Body of pancreas (tissue), 4 donors: Measurements from ENCODE around the gene PANK3. TPM values are rescaled to one million over a fixed set of nuclear protein-coding genes. Genes with fewer than 3 reads are reported as not detected.
A peak's percentile ranks its signal among the peaks of the same experiment; 100 is the strongest.

ENCODE experiments used
- ATAC-seq: fragments of 150-250 bp; one replicate; pipeline ENCODE4 v1.9.1; 2016
- DNase-seq, 4 donors: peaks; one replicate each; pipeline ENCODE4 v3.0.0-alpha.2; 2019
- H3K27ac ChIP-seq, 4 donors: fragments of 200-600 bp; sonication (generic); 1 replicate in 3 of 4; 2 replicates in 1 of 4; pipeline versions ENCODE4 v1.5.1 to v1.6.1; 2016 to 2019; ENCODE audit warnings: mild to moderate bottlenecking in 1 of 4, mixed read lengths in 1 of 4, moderate library complexity in 1 of 4
- H3K27me3 ChIP-seq, 2 donors: fragments of 200-600 bp; sonication (generic); one replicate each; pipeline ENCODE4 v1.6.0; 2016; ENCODE audit warnings: mild to moderate bottlenecking in 1 of 2
- H3K36me3 ChIP-seq, 2 donors: fragments of 200-600 bp; sonication (generic); replicated peaks in 1 of 2; 2 replicates each; pipeline ENCODE4 v1.5.1; 2016; ENCODE audit warnings: low read depth in 2 of 2; ENCODE audit not compliant: insufficient read depth in 1 of 2
- H3K4me1 ChIP-seq: fragments of 200-600 bp; sonication (generic); one replicate; pipeline ENCODE4 v1.6.0; 2016
- H3K4me3 ChIP-seq, 2 donors: fragments of 200-600 bp; sonication (generic); 1 replicate in 1 of 2; 2 replicates in 1 of 2; pipeline ENCODE4 v1.5.1; 2016 to 2019
- H3K9me3 ChIP-seq, 3 donors: fragments of 200-600 bp; sonication (generic); 1 replicate in 2 of 3; 2 replicates in 1 of 3; pipeline ENCODE4 v1.5.1; 2016
- CTCF ChIP-seq, 7 experiments: fragments of 450-650 bp in 4 of 7; fragments of 200-600 bp in 3 of 7; sonication (generic) in 3 of 7; IDR thresholded peaks; one replicate each; pipeline ENCODE4 v1.5.1; 2016 to 2019; ENCODE audit warnings: antibody characterized with exemption in 7 of 7
- POLR2A ChIP-seq, 3 donors: fragments of 450-650 bp; IDR thresholded peaks; one replicate each; pipeline ENCODE4 v1.6.1; 2016; ENCODE audit warnings: antibody characterized with exemption in 3 of 3, mild to moderate bottlenecking in 2 of 3
- WGBS, 2 donors: methylation state at CpG; one replicate each; pipeline ENCODE4 v1.1.5; 2017; 5-methylcytosine and 5-hydroxymethylcytosine counted together
- intact Hi-C: fragments of 100-400 bp; cut with DNase I; formaldehyde crosslinking; loops from one replicate; pipeline ENCODE4 v1.15.1; 2023
- total RNA-seq, 2 donors: library from RNA; depleted of rRNA; stranded (reverse); fragments of >200 nt; gene quantifications; one replicate each; pipeline ENCODE4 v1.1.0, GENCODE V29; 2016

The PANK3 gene
- total RNA-seq, 2 donors from 2014 or later, result 14.5 to 18.7 TPM

GRCh38 chr5:168531191-168531590, 48.0 kb downstream of the PANK3 start:
- no peaks in the 10 kb centered on the region for H3K9me3 ChIP-seq
- H3K4me3 ChIP-seq, result no peak overlapping the region
- DNase-seq (no peak), ATAC-seq (no peak)
- intact Hi-C loops, result no loop called here
- no peaks in the 10 kb centered on the region for H3K36me3 ChIP-seq
- H3K27me3 ChIP-seq, result peaks cover 0 to 10% of the 10 kb centered on the region in 2 donors
- H3K4me1 ChIP-seq, result peaks cover 5% of the 10 kb centered on the region
- no peak for TF ChIP-seq CTCF (IDR thresholded peaks at IDR 0.05)
- no peak for TF ChIP-seq POLR2A (IDR thresholded peaks at IDR 0.05)
- no peak overlapping the region for H3K27ac ChIP-seq
- 85 to 87% methylated on average over 5 of the region's 5 CpGs for WGBS, 2 donors

- Histone ChIP-seq H3K4me1 (peaks cover 5% of the 10 kb centered on the region), H3K27me3 (peaks cover 0 to 10% of the 10 kb centered on the region in 2 donors), H3K9me3 (no peaks in the 10 kb centered on the region), H3K4me3 (no peak overlapping the region), H3K27ac (no peak overlapping the region), H3K36me3 (no peaks in the 10 kb centered on the region)
- no peak for ATAC-seq
- WGBS, 2 donors, result 78 to 79% methylated on average over 4 of the region's 4 CpGs
- intact Hi-C loops, result no loop called here
- TF ChIP-seq CTCF (IDR thresholded peaks at IDR 0.05), result no peak
- no peak for TF ChIP-seq POLR2A (IDR thresholded peaks at IDR 0.05)
- no peak for DNase-seq
Observed at GRCh38 chr5:168530621-168531150, 48.5 kb downstream of the PANK3 start.

- Histone ChIP-seq H3K9me3 (no peaks in the 10 kb centered on the region), H3K4me1 (peaks cover 5% of the 10 kb centered on the region), H3K27ac (no peak overlapping the region), H3K36me3 (no peaks in the 10 kb centered on the region), H3K4me3 (no peak overlapping the region), H3K27me3 (peaks cover 0 to 10% of the 10 kb centered on the region in 2 donors)
- WGBS, 2 donors, result 19 to 54% methylated on average over 19 to 76 of the region's 125 CpGs
- intact Hi-C loops, result no loop called here
- no peak for TF ChIP-seq CTCF (IDR thresholded peaks at IDR 0.05)
- no peak for TF ChIP-seq POLR2A (IDR thresholded peaks at IDR 0.05)
- peak in 1 of 4 donors; percentile 13 for DNase-seq
- ATAC-seq, result peak; percentile 27
Observed at GRCh38 chr5:168529374-168530234, 49.6 kb downstream of the PANK3 start.

GRCh38 chr5:168528521-168529373, 50.4 kb downstream of the PANK3 start, which contains the start of gene FBLL1:
TSS of gene FBLL1 (plus strand) at chr5:168529305. CDS start at chr5:168529505, 200 bp downstream.
- Histone ChIP-seq H3K36me3 (no peaks in the 10 kb centered on the region), H3K9me3 (no peaks in the 10 kb centered on the region), H3K4me3 (no peak within 1 kb of the TSS), H3K27ac (no peak within 1 kb of the TSS), H3K27me3 (peaks cover 0 to 10% of the 10 kb centered on the region in 2 donors), H3K4me1 (peaks cover 5% of the 10 kb centered on the region)
- TF ChIP-seq POLR2A (IDR thresholded peaks at IDR 0.05) (no peak), CTCF (IDR thresholded peaks at IDR 0.05) (no peak)
- intact Hi-C loops, result no loop called here
- DNase-seq (peak in 3 of 4 donors; percentile 5 to 31 (median 25)), ATAC-seq (peak; percentile 30)
- 15 to 40% methylated on average over 17 to 37 of the region's 38 CpGs for WGBS, 2 donors
